Uterus (tissue), 4 donors: Measurements from ENCODE around the gene TAS2R3. TPM values are rescaled to one million over a fixed set of nuclear protein-coding genes. Genes with fewer than 3 reads are reported as not detected.
"Not testable (repeated sequence)": the region's sequence is repeated elsewhere in the genome, so short reads cannot be mapped to it uniquely, and the experiment has no call there.

Experiments used
- DNase-seq, 2 donors: peaks; one replicate each; pipeline ENCODE4 v3.0.0-alpha.2; 2019 to 2020
- H3K27ac ChIP-seq, 2 donors: fragments of 200-600 bp; sonication (generic); 1 replicate in 1 of 2; 2 replicates in 1 of 2; pipeline ENCODE4 v1.5.1; 2016 to 2018
- H3K27me3 ChIP-seq, 2 donors: fragments of 200-600 bp; sonication (generic); one replicate each; pipeline ENCODE4 v1.5.1; 2018 to 2019; ENCODE audit warnings: control low read depth in 1 of 2
- H3K36me3 ChIP-seq, 2 donors: fragments of 200-600 bp; sonication (generic); one replicate each; pipeline ENCODE4 v1.5.1; 2019; ENCODE audit warnings: control low read depth in 1 of 2
- H3K4me1 ChIP-seq, 2 donors: fragments of 200-600 bp; sonication (generic); one replicate each; pipeline ENCODE4 v1.5.1; 2018 to 2019; ENCODE audit warnings: control low read depth in 1 of 2
- H3K4me3 ChIP-seq, 2 donors: fragments of 200-600 bp; sonication (generic); 1 replicate in 1 of 2; 2 replicates in 1 of 2; pipeline ENCODE4 v1.5.1; 2018 to 2019; ENCODE audit warnings: mild to moderate bottlenecking in 1 of 2
- H3K9me3 ChIP-seq, 2 donors: fragments of 200-600 bp; sonication (generic); one replicate each; pipeline ENCODE4 v1.5.1; 2019; ENCODE audit warnings: control low read depth in 1 of 2
- CTCF ChIP-seq, 4 experiments: fragments of 200-600 bp in 2 of 4; fragments of 450-650 bp in 2 of 4; sonication (generic) in 2 of 4; IDR thresholded peaks; one replicate each; pipeline ENCODE4 v1.5.1; 2016 to 2019; ENCODE audit warnings: antibody characterized with exemption in 4 of 4, mild to moderate bottlenecking in 2 of 4, moderate library complexity in 1 of 4
- POLR2A ChIP-seq, 2 donors: fragments of 450-650 bp; IDR thresholded peaks; one replicate each; pipeline ENCODE4 v1.6.1; 2016; ENCODE audit warnings: antibody characterized with exemption in 2 of 2, mild to moderate bottlenecking in 1 of 2, moderate library complexity in 1 of 2
- intact Hi-C: fragments of 100-400 bp; cut with DNase I; formaldehyde crosslinking; loops from one replicate; pipeline ENCODE4 v1.15.1; 2023; ENCODE audit warnings: low total_unique reads
- total RNA-seq, 4 donors: library from RNA; depleted of rRNA in 3 of 4; stranded (reverse); fragments of >200 nt in 3 of 4; gene quantifications; one replicate each; pipeline versions ENCODE4 v1.1.0 to v1.2.4, GENCODE V29; 2014 to 2023
- donor health status: DM: yes; HTN: yes; CAD: no.

The TAS2R3 gene
- total RNA-seq, 4 donors from 2014 or later, result 8.3 to 26.6 (median 10.0) TPM; not detected in 1

DNA sequence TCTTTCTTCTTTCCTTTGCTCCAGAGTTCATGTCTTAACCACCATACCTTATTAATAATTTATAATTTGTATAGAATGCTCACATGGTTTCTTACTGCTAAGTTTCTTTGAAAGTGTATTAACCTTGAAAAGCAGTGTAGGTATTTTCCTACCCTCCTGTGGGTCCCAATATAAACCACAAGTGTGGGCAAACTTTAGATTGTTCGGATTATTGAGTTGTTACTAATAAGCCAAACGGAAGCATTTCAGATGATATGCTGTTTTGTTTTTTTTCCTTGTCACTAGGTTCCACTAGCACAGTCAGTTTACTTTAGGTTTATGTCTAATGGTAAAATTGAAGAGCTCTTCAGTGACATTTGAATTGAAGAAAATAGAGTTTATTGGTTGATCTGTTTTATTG is 15.5 kb upstream of the TAS2R3 start:
- H3K27ac ChIP-seq, result no peak overlapping the region
- intact Hi-C loops, result no loop called here
- H3K27me3 ChIP-seq, result no peaks in the 10 kb centered on the region
- no peak for DNase-seq
- H3K4me3 ChIP-seq, result no peak overlapping the region
- TF ChIP-seq POLR2A (IDR thresholded peaks at IDR 0.05) (no peak), CTCF (IDR thresholded peaks at IDR 0.05) (no peak)
- peaks cover 0 to 3% of the 10 kb centered on the region in 2 donors for H3K36me3 ChIP-seq
- H3K4me1 ChIP-seq, result no peaks in the 10 kb centered on the region
- H3K9me3 ChIP-seq, result peaks cover 0 to 10% of the 10 kb centered on the region in 2 donors

DNA sequence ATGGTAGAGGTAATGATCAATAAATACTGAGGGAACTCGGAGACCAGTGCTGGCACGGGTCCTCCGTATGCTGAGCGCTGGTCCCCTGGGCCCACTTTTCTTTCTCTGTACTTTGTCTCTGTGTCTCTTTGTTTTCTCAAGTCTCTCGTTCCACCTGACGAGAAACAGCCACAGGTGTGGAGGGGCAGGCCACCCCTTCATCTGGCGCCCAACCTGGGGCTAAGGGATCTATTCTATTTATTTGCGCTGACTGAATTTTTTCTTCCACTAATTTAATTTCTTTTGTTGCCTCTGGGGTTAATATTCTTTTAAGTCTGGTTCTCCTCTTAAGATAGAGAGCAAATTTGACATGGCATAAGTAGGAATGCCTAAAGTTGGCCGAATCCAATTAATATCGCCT is 12.0 kb upstream of the TAS2R3 start:
- intact Hi-C loops, H3K4me1 ChIP-seq, H3K36me3 ChIP-seq: not testable (repeated sequence)

DNA sequence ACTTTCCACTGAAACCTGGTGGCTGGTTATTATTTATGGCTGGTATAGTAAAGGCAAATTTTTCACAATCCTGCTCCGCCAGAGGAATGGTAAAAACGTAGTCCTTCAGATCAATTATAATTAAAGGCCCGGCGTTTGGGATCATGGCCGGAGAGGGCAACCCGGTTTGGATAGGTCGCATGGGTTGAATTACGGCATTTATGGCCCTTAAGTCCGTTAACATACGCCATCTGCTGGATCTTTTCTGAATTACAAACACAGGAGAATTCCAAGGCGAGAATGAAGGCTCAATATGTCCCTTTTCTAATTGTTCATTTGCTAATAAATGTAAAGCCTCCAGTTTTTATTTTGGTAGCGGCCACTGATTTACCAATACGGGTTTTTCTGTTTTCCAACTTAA is 11.3 kb upstream of the TAS2R3 start:
- no peak for TF ChIP-seq CTCF (IDR thresholded peaks at IDR 0.05)
- no peak for TF ChIP-seq POLR2A (IDR thresholded peaks at IDR 0.05)

More for the DNA sequence above, 12.0 kb upstream of the TAS2R3 start:
- not testable (repeated sequence) for H3K27ac ChIP-seq, H3K27me3 ChIP-seq, H3K4me3 ChIP-seq, DNase-seq, H3K9me3 ChIP-seq

GRCh38 chr7:141754939-141755338 is 9.0 kb upstream of the TAS2R3 start:
- Histone ChIP-seq H3K27me3 (no peaks in the 10 kb centered on the region), H3K9me3 (peaks cover 0 to 10% of the 10 kb centered on the region in 2 donors), H3K27ac (no peak overlapping the region), H3K36me3 (peaks cover 0 to 1% of the 10 kb centered on the region in 2 donors), H3K4me3 (no peak overlapping the region), H3K4me1 (no peaks in the 10 kb centered on the region)
- intact Hi-C loops, result no loop called here
- TF ChIP-seq POLR2A (IDR thresholded peaks at IDR 0.05) (no peak), CTCF (IDR thresholded peaks at IDR 0.05) (peak in 1 of 4 experiments; percentile 3)
- DNase-seq, result no peak

More for the DNA sequence above, 11.3 kb upstream of the TAS2R3 start:
- H3K27me3 ChIP-seq, result no peaks in the 10 kb centered on the region
- no peak overlapping the region for H3K4me3 ChIP-seq
- peaks cover 0 to 3% of the 10 kb centered on the region in 2 donors for H3K36me3 ChIP-seq
- no peak overlapping the region for H3K27ac ChIP-seq
- intact Hi-C loops, result no loop called here
- peaks cover 0 to 10% of the 10 kb centered on the region in 2 donors for H3K9me3 ChIP-seq
- DNase-seq, result no peak
- no peaks in the 10 kb centered on the region for H3K4me1 ChIP-seq

GRCh38 chr7:141770083-141770583 is 6.2 kb downstream of the TAS2R3 start:
- intact Hi-C loops, H3K27me3 ChIP-seq, DNase-seq, H3K4me1 ChIP-seq, H3K36me3 ChIP-seq, H3K27ac ChIP-seq, H3K4me3 ChIP-seq, H3K9me3 ChIP-seq: not testable (repeated sequence)

DNA sequence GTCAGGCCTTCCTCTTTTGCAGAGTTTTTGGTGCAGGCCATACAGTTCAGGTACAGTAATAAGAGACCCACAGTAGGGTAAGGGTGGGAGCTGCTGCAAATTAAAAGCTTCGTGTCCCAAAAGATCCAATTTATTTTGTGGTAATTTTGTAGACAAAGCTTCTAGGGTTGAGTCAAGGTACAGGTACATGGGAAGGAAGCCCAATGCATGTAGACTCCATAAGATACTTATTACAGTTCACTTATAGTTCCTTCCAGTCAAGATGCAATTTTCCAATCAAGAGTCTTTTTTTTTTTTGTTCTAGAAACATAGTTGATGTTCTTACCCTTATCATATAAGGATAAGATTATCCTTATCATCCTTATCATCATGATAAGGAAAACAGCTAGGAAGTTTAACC is 12.5 kb downstream of the TAS2R3 start, which contains the start of gene TAS2R4:
Gene TAS2R4, plus strand, starts transcription at position 301 of the 400 bp plus-strand sequence. CDS start 1,815 bp downstream, outside the sequence.
- intact Hi-C loops, result no loop called here
- no peaks in the 10 kb centered on the region for H3K9me3 ChIP-seq
- H3K27ac ChIP-seq, result no peak within 1 kb of the TSS
- H3K36me3 ChIP-seq, result no peaks in the 10 kb centered on the region
- DNase-seq, result no peak
- TF ChIP-seq POLR2A (IDR thresholded peaks at IDR 0.05), result no peak
- no peak for TF ChIP-seq CTCF (IDR thresholded peaks at IDR 0.05)
- no peaks in the 10 kb centered on the region for H3K4me1 ChIP-seq
- H3K4me3 ChIP-seq, result no peak within 1 kb of the TSS
- no peaks in the 10 kb centered on the region for H3K27me3 ChIP-seq
